ENCODE results near the gene ZNF629.

The ZNF629 gene

GRCh38 chr16:30775131-30775391 lies 11.9 kb downstream of the ZNF629 start:
- H3K36me3 ChIP-seq (ENCODE audit: insufficient read depth, low read length), result peaks cover 31% of the 10 kb centered on the region; the same call in 1 of the 2 replicates
- DNase-seq (ENCODE audit: low read depth, low spot score), result no peak
- H3K9ac ChIP-seq (ENCODE audit: insufficient read length), result peak overlapping the region; percentile 87
- H3K4me3 ChIP-seq, result peak overlapping the region; percentile 82
- H3K27ac ChIP-seq, result peak overlapping the region; percentile 89
- no peak for TF ChIP-seq FOXP2 (optimal IDR thresholded peaks at IDR 0.05; ENCODE audit: control extremely low read depth, extremely low read length, insufficient read depth)
- TF ChIP-seq EZH2 (IDR thresholded peaks at IDR 0.05), result no peak
- no peak for TF ChIP-seq POLR2AphosphoS5 (IDR thresholded peaks at IDR 0.05; ENCODE audit: borderline replicate concordance, low read depth, low read length)
- H3K9me3 ChIP-seq (ENCODE audit: low read depth, low read length), result no peaks in the 10 kb centered on the region

- H3K4me3 ChIP-seq, result peak overlapping the region; percentile 82
- TF ChIP-seq FOXP2 (optimal IDR thresholded peaks at IDR 0.05; ENCODE audit: control extremely low read depth, extremely low read length, insufficient read depth) (no peak), POLR2AphosphoS5 (IDR thresholded peaks at IDR 0.05; ENCODE audit: borderline replicate concordance, low read depth, low read length) (no peak), EZH2 (IDR thresholded peaks at IDR 0.05) (no peak)
- DNase-seq (ENCODE audit: low read depth, low spot score), result no peak
- H3K9me3 ChIP-seq (ENCODE audit: low read depth, low read length), result no peaks in the 10 kb centered on the region
- no peak overlapping the region for H3K9ac ChIP-seq (ENCODE audit: insufficient read length)
- H3K36me3 ChIP-seq (ENCODE audit: insufficient read depth, low read length), result peaks cover 35% of the 10 kb centered on the region; the same call in 1 of the 2 replicates
- H3K27ac ChIP-seq, result peak overlapping the region; percentile 89; the same call in 1 of the 2 replicates
Observed at GRCh38 chr16:30774367-30775130, 12.5 kb downstream of the ZNF629 start.

GRCh38 chr16:30773826-30774225 lies 13.2 kb downstream of the ZNF629 start:
- Histone ChIP-seq H3K4me3 (no peak overlapping the region), H3K36me3 (ENCODE audit: insufficient read depth, low read length) (peaks cover 43% of the 10 kb centered on the region; the same call in 1 of the 2 replicates), H3K9me3 (ENCODE audit: low read depth, low read length) (no peaks in the 10 kb centered on the region), H3K27ac (no peak overlapping the region), H3K9ac (ENCODE audit: insufficient read length) (no peak overlapping the region)
- no peak for DNase-seq (ENCODE audit: low read depth, low spot score)
- TF ChIP-seq FOXP2 (optimal IDR thresholded peaks at IDR 0.05; ENCODE audit: control extremely low read depth, extremely low read length, insufficient read depth), result no peak
- no peak for TF ChIP-seq POLR2AphosphoS5 (IDR thresholded peaks at IDR 0.05; ENCODE audit: borderline replicate concordance, low read depth, low read length)
- TF ChIP-seq EZH2 (IDR thresholded peaks at IDR 0.05), result no peak

GRCh38 chr16:30771726-30772125 lies 15.3 kb downstream of the ZNF629 start:
- Histone ChIP-seq H3K27ac (no peak overlapping the region), H3K36me3 (ENCODE audit: insufficient read depth, low read length) (peaks cover 64% of the 10 kb centered on the region), H3K9ac (ENCODE audit: insufficient read length) (no peak overlapping the region), H3K9me3 (ENCODE audit: low read depth, low read length) (no peaks in the 10 kb centered on the region), H3K4me3 (no peak overlapping the region)
- TF ChIP-seq EZH2 (IDR thresholded peaks at IDR 0.05) (no peak), POLR2AphosphoS5 (IDR thresholded peaks at IDR 0.05; ENCODE audit: borderline replicate concordance, low read depth, low read length) (no peak), FOXP2 (optimal IDR thresholded peaks at IDR 0.05; ENCODE audit: control extremely low read depth, extremely low read length, insufficient read depth) (no peak)
- no peak for DNase-seq (ENCODE audit: low read depth, low spot score)

GRCh38 chr16:30769379-30770089 lies 17.5 kb downstream of the ZNF629 start:
- Histone ChIP-seq H3K36me3 (ENCODE audit: insufficient read depth, low read length) (peaks cover 86% of the 10 kb centered on the region), H3K27ac (no peak overlapping the region)
- DNase-seq (ENCODE audit: low read depth, low spot score), result no peak

GRCh38 chr16:30768583-30769181 lies 18.3 kb downstream of the ZNF629 start:
- Histone ChIP-seq H3K9me3 (ENCODE audit: low read depth, low read length) (no peaks in the 10 kb centered on the region), H3K36me3 (ENCODE audit: insufficient read depth, low read length) (peaks cover 89% of the 10 kb centered on the region), H3K27ac (no peak overlapping the region), H3K9ac (ENCODE audit: insufficient read length) (no peak overlapping the region), H3K4me3 (no peak overlapping the region)
- DNase-seq (ENCODE audit: low read depth, low spot score), result no peak
- no peak for TF ChIP-seq FOXP2 (optimal IDR thresholded peaks at IDR 0.05; ENCODE audit: control extremely low read depth, extremely low read length, insufficient read depth)

More at GRCh38 chr16:30769379-30770089, 17.5 kb downstream of the ZNF629 start:
- no peak overlapping the region for H3K4me3 ChIP-seq
- H3K9ac ChIP-seq (ENCODE audit: insufficient read length), result no peak overlapping the region
- H3K9me3 ChIP-seq (ENCODE audit: low read depth, low read length), result no peaks in the 10 kb centered on the region
- TF ChIP-seq POLR2AphosphoS5 (IDR thresholded peaks at IDR 0.05; ENCODE audit: borderline replicate concordance, low read depth, low read length) (no peak), FOXP2 (optimal IDR thresholded peaks at IDR 0.05; ENCODE audit: control extremely low read depth, extremely low read length, insufficient read depth) (no peak), EZH2 (IDR thresholded peaks at IDR 0.05) (no peak)

- TF ChIP-seq FOXP2 (optimal IDR thresholded peaks at IDR 0.05; ENCODE audit: control extremely low read depth, extremely low read length, insufficient read depth) (no peak), POLR2AphosphoS5 (IDR thresholded peaks at IDR 0.05; ENCODE audit: borderline replicate concordance, low read depth, low read length) (no peak), EZH2 (IDR thresholded peaks at IDR 0.05) (no peak)
- no peak overlapping the region for H3K27ac ChIP-seq
- peaks cover 95% of the 10 kb centered on the region for H3K36me3 ChIP-seq (ENCODE audit: insufficient read depth, low read length)
- H3K9ac ChIP-seq (ENCODE audit: insufficient read length), result no peak overlapping the region
- no peaks in the 10 kb centered on the region for H3K9me3 ChIP-seq (ENCODE audit: low read depth, low read length)
- DNase-seq (ENCODE audit: low read depth, low spot score), result no peak
- no peak overlapping the region for H3K4me3 ChIP-seq
Observed at GRCh38 chr16:30767767-30768465, 19.1 kb downstream of the ZNF629 start.

GRCh38 chr16:30766933-30767284 lies 20.1 kb downstream of the ZNF629 start:
- no peak for TF ChIP-seq EZH2 (IDR thresholded peaks at IDR 0.05)
- TF ChIP-seq POLR2AphosphoS5 (IDR thresholded peaks at IDR 0.05; ENCODE audit: borderline replicate concordance, low read depth, low read length), result no peak
- no peaks in the 10 kb centered on the region for H3K9me3 ChIP-seq (ENCODE audit: low read depth, low read length)

More at GRCh38 chr16:30766933-30767284, 20.1 kb downstream of the ZNF629 start:
- Histone ChIP-seq H3K9ac (ENCODE audit: insufficient read length) (no peak overlapping the region), H3K4me3 (no peak overlapping the region), H3K27ac (no peak overlapping the region), H3K36me3 (ENCODE audit: insufficient read depth, low read length) (peaks cover 85% of the 10 kb centered on the region)
- DNase-seq (ENCODE audit: low read depth, low spot score), result no peak
